Gastrocnemius medialis (tissue), 4 donors: ENCODE measurements around the gene SUB1. TPM values are rescaled to one million over a fixed set of nuclear protein-coding genes. Genes with fewer than 3 reads are reported as not detected.

Experiments
- ATAC-seq, 2 donors: fragments of 150-250 bp; one replicate each; pipeline ENCODE4 v1.9.1; 2016
- DNase-seq, 2 donors: peaks; one replicate each; pipeline ENCODE4 v3.0.0-alpha.2; 2019
- H3K27ac ChIP-seq, 4 donors: fragments of 200-600 bp; sonication (generic); 1 replicate in 1 of 4; 2 replicates in 3 of 4; pipeline ENCODE4 v1.5.1; 2016 to 2018; ENCODE audit warnings: mild to moderate bottlenecking in 2 of 4, moderate library complexity in 1 of 4
- H3K27me3 ChIP-seq, 3 donors: fragments of 200-600 bp; sonication (generic) in 2 of 3; 1 replicate in 1 of 3; 2 replicates in 2 of 3; pipeline versions ENCODE4 v1.5.1 to v1.6.0; 2016 to 2019; ENCODE audit warnings: mild to moderate bottlenecking in 1 of 3, moderate library complexity in 1 of 3
- H3K36me3 ChIP-seq, 2 donors: fragments of 200-600 bp; sonication (generic) in 1 of 2; one replicate each; pipeline ENCODE4 v1.5.1; 2017 to 2018
- H3K4me1 ChIP-seq, 2 donors: fragments of 200-600 bp; sonication (generic) in 1 of 2; one replicate each; pipeline ENCODE4 v1.5.1; 2016 to 2017; ENCODE audit warnings: mild to moderate bottlenecking in 2 of 2
- H3K4me3 ChIP-seq, 4 donors: fragments of 200-600 bp; sonication (generic) in 3 of 4; 1 replicate in 1 of 4; 2 replicates in 3 of 4; pipeline ENCODE4 v1.5.1; 2016 to 2019; ENCODE audit warnings: mild to moderate bottlenecking in 2 of 4
- H3K9me3 ChIP-seq, 3 donors: fragments of 200-600 bp; sonication (generic) in 2 of 3; 1 replicate in 1 of 3; 2 replicates in 2 of 3; pipeline ENCODE4 v1.5.1; 2016 to 2019
- CTCF ChIP-seq, 5 experiments: fragments of 450-650 bp in 3 of 5; fragments of 200-600 bp in 2 of 5; sonication (generic) in 2 of 5; IDR thresholded peaks in 4 of 5; conservative IDR thresholded peaks in 1 of 5; 1 replicate in 4 of 5; 2 replicates in 1 of 5; pipeline ENCODE4 v1.5.1; 2016 to 2019; ENCODE audit warnings: antibody characterized with exemption in 5 of 5, mild to moderate bottlenecking in 3 of 5, moderate library complexity in 3 of 5
- POLR2A ChIP-seq, 2 donors: fragments of 450-650 bp; IDR thresholded peaks; one replicate each; pipeline ENCODE4 v1.6.1; 2017; ENCODE audit warnings: antibody characterized with exemption in 2 of 2, mild to moderate bottlenecking in 2 of 2, moderate library complexity in 2 of 2
- in situ Hi-C, 4 donors: fragments of 200-750 bp; cut with MboI; loops; one replicate each; pipeline versions ENCODE4 v1.15.0 to v1.8.0; 2017; ENCODE audit warnings: low sequenced_read_pairs in 4 of 4
- intact Hi-C: fragments of 100-400 bp; cut with DNase I; formaldehyde crosslinking; loops from one replicate; pipeline ENCODE4 v1.15.1; 2023; ENCODE audit warnings: low total_unique reads
- total RNA-seq, 4 donors: library from RNA; depleted of rRNA; stranded (reverse); fragments of >200 nt; gene quantifications; one replicate each; pipeline versions ENCODE4 v1.1.0 to v1.2.3, GENCODE V29; 2016

SUB1 gene
- total RNA-seq, 4 donors from 2014 or later, result 82.6 to 162 (median 100) TPM

- H3K4me3 ChIP-seq, result no peak overlapping the region
- no peaks in the 10 kb centered on the region for H3K9me3 ChIP-seq
- H3K4me1 ChIP-seq, result peaks cover 12 to 19% of the 10 kb centered on the region in 2 donors
- intact Hi-C loops (no loop called here), in situ Hi-C loops (loop anchor here in 1 of 4 donors (25.0 kb wide), 1 partner anchor 364 kb away; no protein-coding TSS in a partner anchor)
- DNase-seq (no peak), ATAC-seq (no peak)
- peaks cover 0 to 24% of the 10 kb centered on the region in 2 donors for H3K36me3 ChIP-seq
- no peaks in the 10 kb centered on the region for H3K27me3 ChIP-seq
- H3K27ac ChIP-seq, result no peak overlapping the region
- TF ChIP-seq POLR2A (IDR thresholded peaks at IDR 0.05) (no peak), CTCF (IDR thresholded peaks at IDR 0.05 in 4 of 5, conservative IDR thresholded peaks at IDR 0.05 in 1 of 5) (no peak)
Observed at GRCh38 chr5:32601623-32602295, 16.4 kb downstream of the SUB1 start.

- intact Hi-C loops (no loop called here), in situ Hi-C loops (loop anchor here in 1 of 4 donors (25.0 kb wide), 1 partner anchor 366 kb away; no protein-coding TSS in a partner anchor)
- Histone ChIP-seq H3K4me3 (no peak overlapping the region), H3K36me3 (peaks cover 0 to 22% of the 10 kb centered on the region in 2 donors), H3K27ac (no peak overlapping the region), H3K9me3 (no peaks in the 10 kb centered on the region), H3K4me1 (peaks cover 12 to 14% of the 10 kb centered on the region in 2 donors), H3K27me3 (no peaks in the 10 kb centered on the region)
- ATAC-seq, result no peak
- TF ChIP-seq CTCF (IDR thresholded peaks at IDR 0.05 in 4 of 5, conservative IDR thresholded peaks at IDR 0.05 in 1 of 5), result no peak
- TF ChIP-seq POLR2A (IDR thresholded peaks at IDR 0.05), result no peak
- no peak for DNase-seq
Observed at GRCh38 chr5:32602906-32603305, 17.5 kb downstream of the SUB1 start.

DNA sequence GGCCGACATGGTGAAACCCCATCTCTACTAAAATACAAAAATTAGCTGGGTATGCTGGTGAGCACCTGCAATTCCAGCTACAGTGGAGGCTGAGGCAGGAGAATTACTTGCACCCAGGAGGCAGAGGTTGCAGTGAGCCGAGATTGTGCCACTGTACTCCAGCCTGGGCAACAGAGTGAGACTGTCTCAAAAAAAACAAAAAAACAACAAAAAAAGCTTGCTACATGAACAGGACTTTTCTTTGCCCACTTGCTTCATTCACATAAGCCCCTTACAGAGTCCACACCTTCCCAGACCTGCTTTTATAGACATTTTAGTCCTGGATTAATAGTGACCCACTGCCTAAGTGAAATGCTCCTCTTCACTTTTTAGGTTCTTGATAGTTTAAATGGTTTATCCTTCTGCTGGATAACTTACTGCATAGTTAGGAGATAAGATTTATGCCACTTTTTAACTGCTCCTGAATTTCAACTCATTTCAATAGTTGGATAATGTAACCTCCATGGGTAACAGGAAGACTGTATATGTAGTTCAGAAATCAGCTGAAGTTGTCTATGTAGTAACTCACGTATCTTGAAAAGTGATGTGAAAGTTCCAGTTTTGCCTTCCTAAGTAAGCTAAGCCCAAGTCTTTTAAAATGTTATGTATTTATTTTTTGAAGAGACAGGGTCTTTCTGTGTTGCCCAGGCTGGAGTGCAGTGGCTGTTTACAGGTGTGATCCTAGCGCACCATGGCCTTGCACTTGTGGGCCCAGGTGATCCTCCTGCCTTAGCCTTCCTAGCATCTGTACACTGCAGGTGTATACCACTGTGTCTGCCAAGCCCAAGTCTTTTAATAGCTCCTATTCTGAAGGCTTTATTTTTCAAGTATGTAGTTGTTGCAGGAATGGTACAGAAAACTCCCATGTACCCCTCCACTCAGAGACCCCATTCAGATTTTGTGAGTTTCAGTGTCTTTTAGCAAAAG is 19.7 kb downstream of the SUB1 start:
- Histone ChIP-seq H3K27me3 (no peaks in the 10 kb centered on the region), H3K4me3 (no peak overlapping the region), H3K4me1 (peaks cover 7 to 11% of the 10 kb centered on the region in 2 donors), H3K27ac (no peak overlapping the region), H3K9me3 (no peaks in the 10 kb centered on the region), H3K36me3 (no peaks in the 10 kb centered on the region)
- in situ Hi-C loops (loop anchor here in 1 of 4 donors (25.0 kb wide), 1 partner anchor 368 kb away; no protein-coding TSS in a partner anchor), intact Hi-C loops (no loop called here)
- ATAC-seq (no peak), DNase-seq (no peak)
- TF ChIP-seq POLR2A (IDR thresholded peaks at IDR 0.05), result no peak
- no peak for TF ChIP-seq CTCF (IDR thresholded peaks at IDR 0.05 in 4 of 5, conservative IDR thresholded peaks at IDR 0.05 in 1 of 5)

- Histone ChIP-seq H3K36me3 (no peaks in the 10 kb centered on the region), H3K4me1 (peaks cover 4 to 7% of the 10 kb centered on the region in 2 donors), H3K9me3 (no peaks in the 10 kb centered on the region), H3K4me3 (no peak overlapping the region), H3K27ac (no peak overlapping the region), H3K27me3 (no peaks in the 10 kb centered on the region)
- in situ Hi-C loops (loop anchor here in 1 of 4 donors (25.0 kb wide), 1 partner anchor 368 kb away; no protein-coding TSS in a partner anchor), intact Hi-C loops (no loop called here)
- TF ChIP-seq POLR2A (IDR thresholded peaks at IDR 0.05) (no peak), CTCF (IDR thresholded peaks at IDR 0.05 in 4 of 5, conservative IDR thresholded peaks at IDR 0.05 in 1 of 5) (no peak)
- ATAC-seq, result no peak
- no peak for DNase-seq
Observed at GRCh38 chr5:32605766-32606152, 20.4 kb downstream of the SUB1 start.
